ENCODE results near the gene PRELID3B. TPM values are rescaled to one million over a fixed set of nuclear protein-coding genes. Genes with fewer than 3 reads are reported as not detected.
A peak's percentile ranks its signal among the peaks of the same experiment; 100 is the strongest.
"Not testable (repeated sequence)": the region's sequence is repeated elsewhere in the genome, so short reads cannot be mapped to it uniquely, and the experiment has no call there.

PRELID3B gene
- total and polyA plus RNA-seq, 4 donors = 19.5 to 44.2 (median 28.5) TPM

GRCh38 chr20:59011874-59012157 lies 30.8 kb downstream of the PRELID3B start:
- intact Hi-C loops (cut with DNase I) = not testable (repeated sequence)

GRCh38 chr20:59010995-59011873 lies 31.4 kb downstream of the PRELID3B start:
- Histone ChIP-seq H3K27ac (ENCODE audit: low read depth in 1 of 2, low read length in 2 of 2) (peak overlapping the region; percentile 7 to 72), H3K9me3 (ENCODE audit: control insufficient read depth, low read length) (no peaks in the 10 kb centered on the region), H3K4me3 (ENCODE audit: low read length in 2 of 2) (no peak overlapping the region), H3K27me3 (ENCODE audit: control insufficient read depth in 1 of 2, insufficient read depth in 2 of 2, low read length in 1 of 2) (no peaks in the 10 kb centered on the region), H3K4me1 (ENCODE audit: control insufficient read depth in 1 of 2, insufficient read depth in 2 of 2, low read length in 2 of 2) (no peaks in the 10 kb centered on the region), H3K36me3 (ENCODE audit: control insufficient read depth in 1 of 2, insufficient read depth in 2 of 2, low read length in 1 of 2) (no peaks in the 10 kb centered on the region)
- ATAC-seq (ENCODE audit: low FRiP score) (peak; percentile 6), DNase-seq (peak; percentile 81 to 85)
- WGBS, 2 donors = 11 to 13% methylated on average over 17 of the region's 17 CpGs
- intact Hi-C loops (cut with DNase I) = no loop called here

More at GRCh38 chr20:59011874-59012157, 30.8 kb downstream of the PRELID3B start:
- H3K9me3 ChIP-seq (ENCODE audit: control insufficient read depth, low read length); H3K27me3 ChIP-seq (ENCODE audit: control insufficient read depth in 1 of 2, insufficient read depth in 2 of 2, low read length in 1 of 2); H3K4me3 ChIP-seq (ENCODE audit: low read length in 2 of 2); H3K4me1 ChIP-seq (ENCODE audit: control insufficient read depth in 1 of 2, insufficient read depth in 2 of 2, low read length in 2 of 2); H3K36me3 ChIP-seq (ENCODE audit: control insufficient read depth in 1 of 2, insufficient read depth in 2 of 2, low read length in 1 of 2); ATAC-seq (ENCODE audit: low FRiP score); DNase-seq: not testable (repeated sequence)
- H3K27ac ChIP-seq (ENCODE audit: low read depth in 1 of 2, low read length in 2 of 2) = peak overlapping the region in 1 of 2 donors; percentile 72
- WGBS, 2 donors = 90 to 94% methylated on average over 3 of the region's 3 CpGs

GRCh38 chr20:59010321-59010994 lies 32.1 kb downstream of the PRELID3B start:
- DNase-seq = peak; percentile 36 to 46
- intact Hi-C loops (cut with DNase I) = no loop called here
- Histone ChIP-seq H3K27ac (ENCODE audit: low read depth in 1 of 2, low read length in 2 of 2) (peak overlapping the region; percentile 7 to 72), H3K9me3 (ENCODE audit: control insufficient read depth, low read length) (no peaks in the 10 kb centered on the region), H3K36me3 (ENCODE audit: control insufficient read depth in 1 of 2, insufficient read depth in 2 of 2, low read length in 1 of 2) (no peaks in the 10 kb centered on the region), H3K27me3 (ENCODE audit: control insufficient read depth in 1 of 2, insufficient read depth in 2 of 2, low read length in 1 of 2) (no peaks in the 10 kb centered on the region), H3K4me3 (ENCODE audit: low read length in 2 of 2) (no peak overlapping the region), H3K4me1 (ENCODE audit: control insufficient read depth in 1 of 2, insufficient read depth in 2 of 2, low read length in 2 of 2) (no peaks in the 10 kb centered on the region)
- WGBS, 2 donors = 75 to 77% methylated on average over 8 of the region's 8 CpGs
- no peak for ATAC-seq (ENCODE audit: low FRiP score)

- Histone ChIP-seq H3K36me3 (ENCODE audit: control insufficient read depth in 1 of 2, insufficient read depth in 2 of 2, low read length in 1 of 2) (no peaks in the 10 kb centered on the region), H3K9me3 (ENCODE audit: control insufficient read depth, low read length) (no peaks in the 10 kb centered on the region), H3K4me3 (ENCODE audit: low read length in 2 of 2) (no peak overlapping the region), H3K4me1 (ENCODE audit: control insufficient read depth in 1 of 2, insufficient read depth in 2 of 2, low read length in 2 of 2) (no peaks in the 10 kb centered on the region), H3K27me3 (ENCODE audit: control insufficient read depth in 1 of 2, insufficient read depth in 2 of 2, low read length in 1 of 2) (no peaks in the 10 kb centered on the region), H3K27ac (ENCODE audit: low read depth in 1 of 2, low read length in 2 of 2) (peak overlapping the region in 1 of 2 donors; percentile 28)
- DNase-seq = no peak
- intact Hi-C loops (cut with DNase I) = no loop called here
- ATAC-seq (ENCODE audit: low FRiP score) = no peak
- 90 to 93% methylated on average over 8 of the region's 8 CpGs for WGBS, 2 donors
Observed at GRCh38 chr20:59008715-59009336, 33.8 kb downstream of the PRELID3B start.

- ATAC-seq (ENCODE audit: low FRiP score) = no peak
- peak; percentile 75 to 89 for DNase-seq
- 92 to 94% methylated on average over 24 of the region's 24 CpGs for WGBS, 2 donors
- H3K36me3 ChIP-seq (ENCODE audit: control insufficient read depth in 1 of 2, insufficient read depth in 2 of 2, low read length in 1 of 2) = no peaks in the 10 kb centered on the region
- H3K27me3 ChIP-seq (ENCODE audit: control insufficient read depth in 1 of 2, insufficient read depth in 2 of 2, low read length in 1 of 2) = no peaks in the 10 kb centered on the region
- intact Hi-C loops (cut with DNase I) = no loop called here
- H3K9me3 ChIP-seq (ENCODE audit: control insufficient read depth, low read length) = no peaks in the 10 kb centered on the region
- H3K27ac ChIP-seq (ENCODE audit: low read depth in 1 of 2, low read length in 2 of 2) = peak overlapping the region; percentile 55 to 62
- H3K4me3 ChIP-seq (ENCODE audit: low read length in 2 of 2) = no peak overlapping the region
- no peaks in the 10 kb centered on the region for H3K4me1 ChIP-seq (ENCODE audit: control insufficient read depth in 1 of 2, insufficient read depth in 2 of 2, low read length in 2 of 2)
Observed at GRCh38 chr20:59007665-59008511, 34.7 kb downstream of the PRELID3B start.

- WGBS, 2 donors = 8 to 19% methylated on average over 41 to 82 of the region's 82 CpGs
Observed at GRCh38 chr20:59006864-59007664, 35.5 kb downstream of the PRELID3B start, which contains the start of gene CTSZ. CTSZ (minus strand) TSS chr20:59007254; CDS start chr20:59007128, 126 bp downstream.

GRCh38 chr20:59006167-59006863 lies 36.3 kb downstream of the PRELID3B start:
- intact Hi-C loops (cut with DNase I) = no loop called here

More at GRCh38 chr20:59006864-59007664, 35.5 kb downstream of the PRELID3B start, which contains the start of gene CTSZ:
- no peaks in the 10 kb centered on the region for H3K36me3 ChIP-seq (ENCODE audit: control insufficient read depth in 1 of 2, insufficient read depth in 2 of 2, low read length in 1 of 2)
- no peaks in the 10 kb centered on the region for H3K9me3 ChIP-seq (ENCODE audit: control insufficient read depth, low read length)
- ATAC-seq (ENCODE audit: low FRiP score) = peak; percentile 81
- H3K27me3 ChIP-seq (ENCODE audit: control insufficient read depth in 1 of 2, insufficient read depth in 2 of 2, low read length in 1 of 2) = no peaks in the 10 kb centered on the region
- H3K27ac ChIP-seq (ENCODE audit: low read depth in 1 of 2, low read length in 2 of 2) = peak within 1 kb of the TSS; percentile 60 to 62
- H3K4me1 ChIP-seq (ENCODE audit: control insufficient read depth in 1 of 2, insufficient read depth in 2 of 2, low read length in 2 of 2) = no peaks in the 10 kb centered on the region
- DNase-seq = peak; percentile 84 to 91
- peak within 1 kb of the TSS; percentile 79 to 82 for H3K4me3 ChIP-seq (ENCODE audit: low read length in 2 of 2)
- intact Hi-C loops (cut with DNase I) = no loop called here

More at GRCh38 chr20:59006167-59006863, 36.3 kb downstream of the PRELID3B start:
- Histone ChIP-seq H3K27me3 (ENCODE audit: control insufficient read depth in 1 of 2, insufficient read depth in 2 of 2, low read length in 1 of 2) (no peaks in the 10 kb centered on the region), H3K4me3 (ENCODE audit: low read length in 2 of 2) (peak overlapping the region; percentile 79 to 82), H3K36me3 (ENCODE audit: control insufficient read depth in 1 of 2, insufficient read depth in 2 of 2, low read length in 1 of 2) (no peaks in the 10 kb centered on the region), H3K9me3 (ENCODE audit: control insufficient read depth, low read length) (no peaks in the 10 kb centered on the region), H3K27ac (ENCODE audit: low read depth in 1 of 2, low read length in 2 of 2) (peak overlapping the region; percentile 60 to 62), H3K4me1 (ENCODE audit: control insufficient read depth in 1 of 2, insufficient read depth in 2 of 2, low read length in 2 of 2) (no peaks in the 10 kb centered on the region)
- ATAC-seq (ENCODE audit: low FRiP score) (peak; percentile 19), DNase-seq (peak; percentile 72 to 80)
- 26 to 28% methylated on average over 29 of the region's 29 CpGs for WGBS, 2 donors
